Fibroblast of skin of left quadriceps (primary cell): Measurements from ENCODE around the gene CPNE4.

Experiments
- DNase-seq, 2 experiments: peaks; one replicate each; pipeline ENCODE4 v3.0.0-alpha.2; 2013; ENCODE audit warnings: low read depth in 2 of 2

Gene CPNE4

DNA sequence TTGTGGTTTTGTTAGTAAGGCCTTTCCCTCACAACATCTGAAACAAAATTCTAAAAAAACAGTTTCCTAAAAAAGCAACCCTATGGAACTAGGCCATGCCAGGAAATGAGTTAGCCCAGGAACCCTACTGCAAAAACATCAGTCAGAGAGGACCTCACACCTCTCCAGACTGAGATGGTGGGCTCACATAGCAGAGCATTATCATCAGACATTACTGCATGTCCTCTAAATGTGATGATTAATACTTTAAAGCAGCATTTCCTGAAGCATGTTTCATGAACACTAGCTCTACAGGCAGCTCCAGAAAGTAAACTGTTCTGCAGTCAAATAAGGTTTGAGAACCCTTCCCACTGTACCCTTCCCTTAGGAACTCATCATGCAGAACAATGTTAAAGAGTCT lies 299.7 kb downstream of the CPNE4 start:
- peak; percentile 56 to 57 for DNase-seq

DNA sequence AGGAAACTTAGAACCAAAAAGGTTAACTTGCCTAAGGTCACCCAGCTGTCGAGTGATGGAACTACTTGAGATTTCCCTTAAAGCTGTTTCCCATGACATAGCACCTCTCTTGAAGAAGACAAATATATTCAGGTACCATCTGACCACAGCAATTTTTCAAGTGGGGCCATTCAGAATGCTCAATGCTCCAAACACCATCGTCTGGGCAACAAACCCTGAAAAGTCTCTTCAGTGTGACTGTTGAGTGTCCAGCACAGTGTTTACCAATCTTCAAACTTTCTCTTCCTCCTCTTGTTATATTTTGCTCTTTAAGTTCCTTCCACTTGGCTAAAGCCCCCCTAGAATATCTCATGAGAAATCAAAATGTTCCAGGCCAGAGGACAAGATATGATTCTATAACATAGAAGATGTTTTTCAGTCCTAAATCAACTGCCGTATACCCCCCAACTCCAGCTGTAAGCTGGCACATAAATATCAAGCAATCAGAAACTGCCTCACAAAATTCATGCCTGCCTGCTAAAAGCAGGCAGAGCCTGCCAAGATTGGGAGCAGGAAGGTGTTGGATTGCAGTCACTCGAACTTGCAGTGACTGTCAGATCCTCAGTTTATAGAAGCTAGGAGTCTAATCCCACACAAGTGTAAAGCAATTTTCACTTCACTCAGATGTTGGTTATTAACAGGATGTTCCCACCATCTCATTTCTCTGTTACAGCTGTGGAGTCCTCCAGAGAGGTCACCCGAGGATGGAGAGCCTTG lies 301.6 kb downstream of the CPNE4 start:
- no peak for DNase-seq

DNA sequence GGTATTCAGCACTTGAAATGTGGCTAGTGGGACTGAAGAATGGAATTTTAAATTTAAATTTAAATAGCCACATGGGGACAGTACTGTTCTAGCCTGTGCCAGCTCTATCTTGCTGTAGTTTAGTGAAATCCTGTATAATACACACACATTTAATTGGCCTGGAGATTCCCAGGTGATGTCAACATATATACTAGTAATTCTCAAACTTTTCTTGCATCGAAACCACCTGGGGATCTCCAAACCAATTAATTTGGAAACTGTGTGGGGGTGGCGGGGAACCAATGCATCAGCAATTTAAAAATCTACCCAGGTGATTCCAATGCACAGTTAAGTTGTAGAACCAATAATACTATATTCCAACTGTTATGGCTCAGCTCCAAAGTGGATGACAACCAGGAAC lies 303.1 kb downstream of the CPNE4 start:
- no peak for DNase-seq

DNA sequence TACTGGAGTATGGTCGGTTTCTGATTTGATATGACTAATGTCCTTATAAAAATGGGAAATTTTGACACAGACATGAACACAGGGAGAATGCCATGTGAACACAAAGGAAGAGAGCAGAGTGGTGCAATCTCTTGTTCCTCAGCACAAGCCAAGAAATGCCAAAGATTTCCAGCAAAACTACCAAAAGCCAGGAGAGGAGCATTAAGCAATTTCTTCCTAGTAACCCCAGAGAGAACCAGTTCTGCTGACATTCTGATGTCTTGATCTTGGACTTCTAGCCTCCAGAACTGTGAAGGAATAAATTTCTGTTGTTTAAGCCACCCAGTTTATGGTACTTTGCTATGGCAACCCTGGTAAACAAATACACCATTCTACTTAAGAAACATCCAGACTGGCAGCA lies 304.2 kb downstream of the CPNE4 start:
- peak in 1 of 2 experiments; percentile 23 for DNase-seq

DNA sequence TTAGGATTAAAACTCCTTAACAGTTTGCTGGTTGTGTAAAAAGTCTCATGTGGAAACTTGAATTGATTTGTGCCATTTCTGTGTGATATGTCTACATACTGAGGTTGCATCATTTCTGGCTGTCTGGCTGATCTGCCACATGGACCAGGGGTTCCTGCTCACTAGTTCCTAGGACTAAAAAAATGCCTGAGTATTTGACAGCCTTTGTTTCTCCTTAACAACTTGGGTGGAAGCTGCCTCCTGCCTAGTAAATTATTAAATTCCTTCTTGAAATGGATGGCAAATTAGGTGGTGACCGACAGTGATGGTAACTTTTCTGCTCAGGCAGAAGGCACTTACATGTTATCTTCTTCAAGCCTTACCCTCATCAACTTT lies 305.2 kb downstream of the CPNE4 start:
- peak in 1 of 2 experiments; percentile 24 for DNase-seq

DNA sequence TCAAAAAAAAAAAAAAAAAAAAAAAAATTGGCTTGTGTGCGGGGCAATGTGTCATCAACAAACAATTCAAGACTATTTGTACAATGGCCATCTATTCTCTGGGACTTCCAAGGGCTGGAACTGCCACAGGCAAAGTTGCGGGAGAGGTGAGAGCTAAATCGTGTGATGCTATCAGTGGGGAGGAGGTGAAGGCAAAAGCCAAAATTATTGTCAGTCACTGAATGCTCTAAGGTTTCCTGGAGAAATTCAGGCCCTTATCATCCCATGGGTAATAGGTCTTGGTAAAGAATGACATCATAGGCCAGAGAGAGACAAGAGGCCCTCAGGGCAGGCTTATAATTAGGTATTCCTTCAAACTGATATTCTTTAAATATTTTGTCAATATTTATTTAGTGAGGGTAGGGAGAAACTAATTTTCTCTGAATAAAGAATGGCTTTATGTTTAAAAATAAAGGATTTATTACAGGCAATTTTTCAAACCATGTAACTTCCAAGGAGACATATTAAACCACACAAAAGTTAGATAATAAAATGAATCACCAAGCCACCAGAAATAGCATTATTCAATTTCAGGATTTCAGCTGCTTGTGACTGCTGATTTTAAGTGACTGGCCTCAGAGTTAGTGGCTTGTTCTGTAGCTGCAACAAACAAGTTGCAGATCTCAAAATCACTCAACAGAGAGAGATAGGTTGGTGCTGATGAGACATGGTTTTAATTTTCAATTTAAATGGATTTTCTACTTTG lies 305.7 kb downstream of the CPNE4 start:
- DNase-seq, result no peak

DNA sequence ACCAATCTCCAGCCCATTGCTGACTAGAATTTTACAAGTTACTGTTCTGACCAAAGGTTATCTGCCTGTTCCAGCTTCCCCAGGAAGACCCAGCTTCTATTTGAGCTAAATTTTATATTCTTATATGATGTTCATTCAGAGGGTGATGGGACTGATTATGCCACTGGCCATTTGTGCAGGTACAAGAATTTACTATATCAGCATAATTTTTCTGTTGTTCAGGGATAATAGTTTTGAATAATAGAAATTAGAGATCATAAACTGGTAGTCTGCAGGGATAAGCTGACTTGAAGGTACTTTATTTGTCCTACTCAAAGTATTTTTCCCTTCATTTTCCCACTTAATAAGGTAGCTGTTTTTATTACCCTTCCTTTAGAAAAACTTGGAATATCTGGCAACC lies 309.4 kb downstream of the CPNE4 start:
- DNase-seq, result no peak

DNA sequence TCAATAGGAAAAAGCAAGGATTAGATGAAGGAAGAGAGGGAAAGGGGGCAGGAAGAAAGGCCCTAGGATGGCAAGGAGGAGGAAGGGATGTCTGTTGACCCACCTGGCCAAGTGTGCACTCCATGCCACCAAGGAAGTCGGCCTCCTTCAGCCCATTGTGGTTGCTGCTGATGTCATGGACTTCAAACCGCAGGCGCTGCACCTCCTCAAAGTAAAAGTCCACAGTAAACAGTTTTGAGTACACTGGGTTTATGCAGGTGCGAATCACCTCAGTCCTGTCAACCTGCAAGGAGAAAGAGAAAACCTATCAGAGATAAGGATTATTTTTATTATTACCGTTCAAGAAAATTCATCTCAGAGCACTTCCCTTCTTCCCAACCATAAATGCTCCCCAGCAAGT lies 311.5 kb downstream of the CPNE4 start:
- no peak for DNase-seq

DNA sequence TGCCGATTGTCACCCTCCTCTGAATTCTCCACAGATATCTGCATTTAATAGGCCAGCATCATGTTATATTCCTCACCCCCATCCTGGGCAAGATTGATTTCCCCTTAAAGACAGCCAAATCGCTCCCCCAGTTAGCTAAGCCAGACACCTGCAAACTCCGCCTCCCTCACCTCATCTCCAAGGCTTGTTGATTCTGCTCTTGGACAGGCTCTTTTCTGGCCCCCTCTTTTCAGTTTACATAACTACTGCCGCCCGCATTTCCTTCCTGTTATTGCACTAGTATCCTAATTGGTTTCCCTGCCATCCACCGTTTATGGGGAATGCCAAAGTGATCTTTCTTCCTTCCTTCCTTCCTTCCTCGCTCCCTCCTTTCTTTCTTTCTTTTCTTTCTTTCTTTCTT lies 317.3 kb downstream of the CPNE4 start:
- no peak for DNase-seq

DNA sequence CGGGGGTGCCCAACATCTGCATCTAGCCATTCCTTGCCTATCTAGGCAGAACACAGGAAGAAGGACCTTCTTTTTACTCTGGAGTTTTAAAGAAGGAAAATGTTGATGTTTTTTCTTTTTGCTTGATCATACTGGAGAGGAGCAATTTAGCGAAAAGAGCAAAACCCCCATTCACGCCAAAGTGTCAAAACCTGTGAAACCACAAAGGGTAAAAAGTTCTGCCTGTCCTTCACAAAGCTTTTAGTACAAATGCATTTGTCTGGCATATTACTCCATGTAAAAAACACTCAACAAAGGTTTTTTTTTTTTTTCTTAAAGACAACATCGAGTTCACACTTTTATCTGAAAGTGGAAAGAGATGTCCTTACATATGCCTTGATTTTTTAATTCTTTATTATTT lies 317.9 kb downstream of the CPNE4 start:
- no peak for DNase-seq

DNA sequence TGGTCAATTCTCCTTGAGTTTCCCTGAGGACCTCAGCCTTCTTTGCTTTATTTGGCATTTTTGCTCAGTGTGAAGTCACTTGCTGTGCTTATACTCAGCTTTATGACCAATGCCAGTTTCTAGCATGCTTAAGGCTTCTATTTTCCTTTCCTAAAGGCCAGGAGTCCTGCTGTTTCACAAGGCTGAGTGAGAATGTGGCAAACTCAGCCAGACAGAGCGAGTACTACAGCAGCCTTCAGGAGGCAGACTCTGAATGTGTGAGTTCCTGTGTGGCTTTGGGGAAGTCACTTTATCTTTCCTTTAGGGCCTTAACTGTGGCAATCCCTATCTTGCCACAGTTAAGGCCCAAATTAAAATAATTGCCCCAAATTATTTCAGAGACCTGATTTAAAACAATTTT lies 318.8 kb downstream of the CPNE4 start:
- DNase-seq, result no peak

DNA sequence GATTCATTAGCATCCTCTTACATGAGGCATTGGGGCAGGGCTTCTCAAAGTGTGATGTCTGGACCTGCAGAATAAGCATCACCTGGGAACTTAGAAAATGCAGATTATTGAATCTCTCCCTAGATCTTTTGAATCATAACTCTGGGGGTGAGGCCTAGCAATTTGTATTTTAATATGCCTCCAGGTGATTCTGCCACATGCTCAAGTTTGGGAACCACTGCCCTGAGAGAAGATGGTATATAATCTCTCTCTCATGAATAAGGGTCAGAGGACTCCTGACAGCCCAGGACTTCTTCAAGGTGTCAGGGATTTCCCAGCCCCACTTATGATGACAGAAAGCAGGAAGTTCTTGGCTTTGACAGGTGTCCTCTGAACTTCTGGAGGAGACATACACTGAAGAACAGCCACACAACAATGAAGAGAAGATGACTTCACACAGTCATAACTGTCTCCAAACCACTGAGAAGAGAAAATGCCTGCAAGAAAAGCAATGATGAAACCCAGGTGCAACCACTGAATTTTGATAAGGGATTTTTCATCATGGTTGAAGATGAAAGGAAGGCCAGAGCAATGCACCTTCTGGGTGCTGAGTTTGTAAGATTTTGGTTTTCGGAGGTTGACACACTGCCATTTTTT lies 320.1 kb downstream of the CPNE4 start:
- DNase-seq, result no peak

DNA sequence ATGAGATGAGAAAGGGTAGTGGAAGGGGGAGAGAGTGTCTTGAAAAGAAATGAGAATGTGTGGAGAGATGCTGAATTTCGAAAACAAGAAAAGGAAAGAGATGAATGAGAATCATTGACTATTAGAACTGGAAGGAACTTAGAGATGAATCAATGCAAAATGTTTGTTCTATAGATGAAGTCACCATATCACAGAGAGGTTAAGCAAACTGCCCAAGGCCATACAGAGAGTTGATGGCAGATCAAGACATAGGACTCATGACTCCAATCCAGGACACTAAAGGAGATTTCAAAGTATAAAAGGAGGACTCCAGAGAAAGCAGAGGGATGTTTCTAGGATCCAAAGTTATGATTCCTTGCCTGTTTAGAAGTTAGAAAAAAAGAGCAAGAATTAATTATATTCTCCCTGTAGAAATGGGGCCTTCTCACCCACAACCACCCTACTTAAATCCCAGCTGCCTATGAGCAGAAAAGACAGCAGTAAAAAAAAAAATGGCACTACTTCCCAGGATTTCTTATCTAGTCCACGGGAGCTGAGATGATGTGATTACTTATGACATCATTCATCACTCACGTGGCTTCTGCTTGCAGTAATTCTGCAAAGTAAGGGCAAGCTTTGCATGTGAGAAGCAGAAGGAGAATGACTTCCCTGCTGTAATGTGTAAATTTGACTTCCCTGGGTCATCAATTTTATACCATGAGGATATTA lies 321.2 kb downstream of the CPNE4 start:
- DNase-seq, result no peak

DNA sequence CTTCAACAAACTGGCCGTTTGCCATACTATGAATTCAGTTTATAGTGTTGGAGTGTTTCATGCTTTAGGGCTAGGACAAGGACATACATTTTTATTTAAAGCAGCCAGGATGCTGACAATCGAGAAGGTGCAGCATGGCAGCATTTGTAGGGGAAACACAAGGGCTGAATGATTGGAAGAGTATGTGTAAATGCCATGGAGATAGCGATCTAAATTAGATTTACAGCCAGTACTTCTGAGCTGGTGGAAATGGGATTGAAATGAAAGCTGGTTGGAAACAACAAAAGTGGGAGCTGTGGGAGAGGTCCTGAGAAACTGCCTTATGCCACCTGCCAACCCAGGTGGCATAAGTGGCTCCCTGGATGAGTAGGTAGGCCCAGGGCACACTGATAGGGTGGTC lies 322.2 kb downstream of the CPNE4 start:
- no peak for DNase-seq

DNA sequence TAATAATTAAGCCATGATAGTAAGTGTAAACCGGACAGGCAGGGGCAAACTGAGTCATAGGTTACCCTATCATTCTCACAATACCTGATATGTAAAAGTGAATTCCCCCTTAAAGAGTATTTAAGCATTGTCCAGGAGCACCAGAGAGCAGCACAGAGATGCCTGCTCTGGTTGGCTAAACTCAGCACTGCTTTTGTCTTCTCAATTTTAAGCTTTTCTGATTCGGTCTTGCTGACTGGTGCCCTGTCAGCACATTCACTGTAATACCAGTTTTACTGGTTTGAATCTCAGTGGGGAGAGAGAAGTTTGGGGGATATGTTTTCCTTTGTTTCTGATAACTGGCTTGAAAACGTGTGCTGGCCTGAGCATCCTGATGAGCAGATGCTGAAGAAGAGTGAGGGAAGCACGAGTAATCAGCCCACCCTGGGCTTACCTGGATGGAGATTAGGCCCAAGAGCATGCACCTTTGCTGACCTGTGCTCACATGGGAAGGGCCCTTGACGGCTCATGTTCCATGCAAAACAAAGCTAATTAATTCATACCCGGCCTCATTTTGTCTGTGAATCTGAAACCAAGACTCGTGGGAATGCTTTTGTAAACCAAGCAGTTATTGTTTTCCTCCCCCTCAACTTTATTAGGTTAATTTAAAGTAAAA lies 323.6 kb downstream of the CPNE4 start:
- no peak for DNase-seq

DNA sequence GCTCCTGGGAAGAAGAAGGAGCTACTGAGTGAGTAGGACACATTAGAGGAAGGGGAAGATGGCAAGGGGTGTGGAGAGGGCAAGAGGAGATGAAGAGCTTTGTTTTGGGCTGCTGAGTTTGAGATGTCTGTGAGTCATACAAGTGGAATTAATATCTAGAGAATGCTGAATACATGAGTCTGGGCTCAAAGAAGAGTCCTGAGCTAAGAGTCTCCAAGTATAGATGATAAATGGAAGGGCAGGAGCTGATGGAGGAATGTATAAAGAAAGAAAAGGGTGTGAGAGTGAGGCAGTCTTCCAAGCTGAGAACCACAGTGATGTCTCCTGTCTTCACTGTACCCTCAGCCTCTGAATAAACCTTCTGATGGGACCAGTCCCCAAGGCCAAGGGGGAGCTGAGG lies 326.6 kb downstream of the CPNE4 start:
- no peak for DNase-seq

DNA sequence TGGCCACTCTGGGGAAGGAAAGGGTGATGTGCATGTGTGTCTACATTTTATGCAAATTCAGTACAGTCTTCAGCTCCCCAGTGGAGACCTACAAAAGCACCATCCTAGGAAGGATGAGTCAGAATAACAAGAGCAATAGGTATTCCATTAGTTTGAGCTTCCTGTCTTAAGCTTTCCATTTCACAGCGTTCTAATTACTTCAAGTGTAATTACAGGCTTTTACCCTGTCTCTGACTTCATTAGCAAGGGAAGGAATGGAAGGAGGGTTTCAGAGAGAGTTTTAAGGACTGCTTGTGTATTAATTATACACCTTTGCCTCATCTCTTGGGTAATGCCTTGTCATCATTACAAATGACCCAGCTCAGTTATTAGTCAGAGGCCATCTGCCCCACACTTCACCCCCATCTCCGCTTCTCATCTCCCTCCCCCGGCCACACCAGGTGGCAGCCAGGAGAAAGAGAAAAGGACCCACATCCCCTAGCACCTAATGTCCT lies 329.2 kb downstream of the CPNE4 start:
- no peak for DNase-seq

DNA sequence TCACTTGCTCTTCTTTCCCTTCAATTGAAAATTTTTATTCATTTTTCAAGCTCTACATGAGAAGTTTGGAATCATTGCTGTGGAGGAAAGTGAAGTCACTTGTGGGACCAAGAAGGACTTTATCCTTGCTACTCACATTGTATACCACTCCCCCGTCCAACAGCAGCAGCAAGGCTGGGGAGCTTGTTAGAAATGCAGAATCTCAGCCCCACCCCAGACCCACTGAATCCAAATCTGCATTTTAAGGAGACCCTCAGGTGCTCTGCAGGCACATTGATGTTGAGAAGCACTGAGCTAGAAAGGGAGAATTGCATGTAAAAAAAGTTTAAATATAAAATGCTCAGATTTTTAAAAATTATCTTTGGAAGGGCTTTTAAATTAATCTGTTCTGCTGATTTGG lies 329.7 kb downstream of the CPNE4 start:
- no peak for DNase-seq

DNA sequence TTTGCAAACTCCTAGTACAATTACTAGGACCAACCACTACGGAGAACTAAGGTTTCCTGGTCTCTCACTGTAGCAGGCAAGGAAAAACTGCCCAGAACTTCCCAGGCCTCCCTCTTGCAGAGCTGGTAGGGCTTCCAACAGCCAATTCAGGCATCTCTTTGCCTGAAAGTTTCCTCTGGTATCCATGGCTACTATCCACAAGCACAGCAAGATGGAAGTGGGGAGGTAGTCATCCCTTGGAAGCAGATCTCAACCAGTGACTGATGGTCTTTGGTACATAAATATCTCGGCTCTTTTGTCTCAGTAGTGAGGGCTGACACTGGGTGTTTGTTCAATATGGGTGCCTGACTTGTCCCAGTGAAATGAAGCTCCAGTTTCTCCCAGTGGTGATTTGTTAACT lies 330.7 kb downstream of the CPNE4 start:
- no peak for DNase-seq

DNA sequence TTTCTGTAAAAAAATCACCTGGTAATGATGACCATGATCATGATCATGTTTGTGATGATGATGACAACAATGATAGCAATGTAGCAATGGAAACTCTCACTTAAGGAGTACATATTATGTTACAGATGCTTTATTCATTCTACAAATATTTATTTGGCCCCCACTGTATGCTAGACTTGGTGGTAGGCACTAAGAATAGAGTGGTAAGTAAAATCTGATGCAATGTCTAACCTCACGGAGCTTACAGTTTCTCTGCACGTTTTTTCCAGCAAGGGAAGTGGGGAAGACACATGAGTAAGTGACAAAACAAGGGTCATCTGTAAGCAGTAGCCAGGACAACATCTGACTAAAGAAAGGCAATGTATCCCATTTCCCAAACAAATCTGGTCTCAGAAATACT lies 332.7 kb downstream of the CPNE4 start:
- no peak for DNase-seq

DNA sequence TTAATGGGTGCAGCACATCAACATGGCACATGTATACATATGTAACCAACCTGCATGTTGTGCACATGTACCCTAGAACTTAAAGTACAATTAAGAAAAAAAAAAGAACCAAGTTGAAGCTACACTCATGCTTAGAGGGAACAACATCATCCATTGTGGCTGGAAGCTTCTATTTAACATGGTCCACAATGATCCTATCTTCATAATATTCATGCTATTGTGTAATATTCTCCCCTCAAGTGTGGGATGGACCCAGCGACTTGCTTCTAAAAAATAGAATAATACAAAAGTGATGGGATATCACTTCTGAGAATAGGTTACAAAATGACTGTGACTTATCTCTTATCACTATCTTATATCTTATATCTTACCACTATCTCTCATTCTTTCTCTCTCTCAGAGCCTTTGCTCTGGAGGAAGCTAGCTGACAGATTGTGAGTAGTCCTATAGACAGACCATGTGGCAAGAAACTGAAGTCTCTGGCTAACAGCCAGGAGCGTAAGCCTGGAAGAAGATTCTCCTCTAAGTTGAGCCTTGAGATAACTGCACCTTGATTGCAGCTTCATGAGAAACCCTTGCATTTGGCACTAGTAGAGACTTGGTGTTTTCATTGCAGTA lies 333.6 kb downstream of the CPNE4 start:
- no peak for DNase-seq
